ENCODE results near the gene NR2F1-AS1. TPM values are rescaled to one million over a fixed set of nuclear protein-coding genes. Genes with fewer than 3 reads are reported as not detected.
A peak's percentile ranks its signal among the peaks of the same experiment; 100 is the strongest.

The NR2F1-AS1 gene
- total RNA-seq, 1 experiment from 2014 or later, result 1.5 TPM

DNA sequence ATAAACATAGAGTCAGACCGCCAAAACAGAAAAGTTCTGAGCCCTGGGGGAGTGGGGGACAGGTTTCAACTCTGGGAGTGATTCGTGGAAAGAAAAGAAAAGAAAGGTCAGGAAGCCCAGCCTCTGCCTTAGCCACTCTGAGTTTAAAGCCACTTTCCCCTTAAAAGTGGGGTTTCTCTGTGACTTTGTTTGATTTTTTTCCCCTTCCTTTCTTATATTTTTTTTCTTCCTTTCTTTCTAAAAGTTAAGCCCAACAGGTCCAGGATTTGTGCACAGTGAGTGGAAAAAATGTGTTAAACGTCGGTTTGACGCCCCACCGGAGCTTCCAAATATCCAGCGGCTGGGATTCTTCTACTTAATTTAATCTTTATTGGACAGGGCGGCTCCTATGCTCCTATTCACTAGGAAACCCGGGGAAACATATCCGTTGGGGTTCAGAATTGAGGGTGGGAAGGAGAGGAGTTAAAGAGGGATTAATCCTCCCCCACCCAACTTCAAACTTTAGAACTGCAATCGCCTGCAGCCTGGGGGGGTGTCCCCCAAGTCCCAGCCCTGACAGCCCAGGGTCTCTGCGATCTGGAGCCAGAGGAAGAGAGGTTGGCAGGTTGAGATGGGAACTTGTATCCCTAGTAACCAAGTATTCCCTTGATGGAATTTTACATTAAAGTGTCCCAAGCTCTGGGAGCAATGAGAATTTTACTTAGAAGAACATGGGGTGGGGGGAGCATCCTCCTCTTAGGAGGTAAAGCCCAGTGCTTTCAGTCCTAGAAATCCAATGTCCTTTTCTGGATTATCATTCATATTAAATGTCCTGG lies 6.3 kb downstream of the NR2F1-AS1 start:
- Mint-ChIP-seq H3K27me3 (ENCODE audit: low read depth) (no peaks in the 10 kb centered on the region), H3K4me3 (no peak overlapping the region), H3K4me1 (peaks cover 56% of the 10 kb centered on the region), H3K36me3 (no peaks in the 10 kb centered on the region), H3K27ac (no peak overlapping the region), H3K9me3 (no peaks in the 10 kb centered on the region)
- ATAC-seq, result no peak
- no peak for DNase-seq (ENCODE audit: low spot score)
- CTCF ChIA-PET, result no interaction called here
- no peak for TF ChIP-seq CREB1 (CRISPR knock-in tag; IDR thresholded peaks at IDR 0.05)
- TF ChIP-seq TCF7 (CRISPR knock-in tag; IDR thresholded peaks at IDR 0.05; ENCODE audit: low read depth), result no peak
- TF ChIP-seq, protein P1, sequence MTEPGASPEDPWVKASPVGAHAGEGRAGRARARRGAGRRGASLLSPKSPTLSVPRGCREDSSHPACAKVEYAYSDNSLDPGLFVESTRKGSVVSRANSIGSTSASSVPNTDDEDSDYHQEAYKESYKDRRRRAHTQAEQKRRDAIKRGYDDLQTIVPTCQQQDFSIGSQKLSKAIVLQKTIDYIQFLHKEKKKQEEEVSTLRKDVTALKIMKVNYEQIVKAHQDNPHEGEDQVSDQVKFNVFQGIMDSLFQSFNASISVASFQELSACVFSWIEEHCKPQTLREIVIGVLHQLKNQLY (CRISPR knock-in tag; IDR thresholded peaks at IDR 0.05), result no peak
- no peak for TF ChIP-seq HMGA2 (CRISPR knock-in tag; IDR thresholded peaks at IDR 0.05)
- POLR2A ChIA-PET, result no interaction called here

DNA sequence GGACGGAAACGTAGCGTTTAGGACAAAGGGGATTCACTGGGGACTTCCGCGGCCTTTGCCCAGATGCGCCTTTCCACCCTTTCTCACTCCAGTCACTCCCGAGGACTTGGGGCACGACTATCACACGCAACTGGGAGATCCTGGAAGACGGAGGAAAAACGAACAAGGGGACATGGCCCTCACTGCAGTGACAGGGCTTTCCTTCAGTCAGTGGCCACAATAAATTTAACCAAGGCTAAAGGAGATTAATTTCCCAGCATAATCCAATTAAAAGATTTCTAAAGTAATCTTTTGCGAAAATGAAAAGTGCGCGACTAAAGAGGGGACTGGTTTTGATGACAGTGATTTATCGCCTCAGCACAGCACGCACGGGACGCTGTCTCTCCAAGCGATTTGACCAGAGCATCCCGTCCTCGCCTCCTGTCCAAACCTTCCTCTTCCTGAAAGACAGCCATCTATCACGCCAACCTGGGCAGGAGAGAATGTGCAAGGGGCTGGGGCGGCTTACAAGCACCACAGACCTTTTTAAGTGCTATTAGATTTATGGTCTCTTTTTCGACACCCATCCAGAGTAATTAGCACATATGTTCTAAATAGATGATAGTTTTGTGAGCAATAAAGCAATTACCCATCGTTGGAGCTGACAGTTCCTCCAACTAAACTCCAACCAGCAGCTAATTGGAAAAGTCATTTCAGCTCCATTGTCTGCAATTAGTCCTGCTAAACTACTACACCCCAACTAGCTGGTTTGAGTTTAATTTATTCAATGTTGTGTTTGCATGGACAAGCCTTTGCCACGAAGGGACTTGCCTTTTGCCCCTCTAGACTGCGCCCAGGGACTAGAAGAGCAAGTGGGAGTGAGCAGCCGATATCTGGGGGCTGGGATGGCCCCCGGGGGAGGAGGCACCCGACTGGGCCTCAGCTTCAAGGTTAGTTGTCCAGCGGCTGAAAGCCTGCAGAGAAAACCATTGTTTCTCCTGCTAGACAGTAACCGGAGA lies 7.4 kb downstream of the NR2F1-AS1 start:
- no peak for TF ChIP-seq MXD4 (CRISPR knock-in tag; IDR thresholded peaks at IDR 0.05; ENCODE audit: borderline replicate concordance)
- TF ChIP-seq, protein P2, sequence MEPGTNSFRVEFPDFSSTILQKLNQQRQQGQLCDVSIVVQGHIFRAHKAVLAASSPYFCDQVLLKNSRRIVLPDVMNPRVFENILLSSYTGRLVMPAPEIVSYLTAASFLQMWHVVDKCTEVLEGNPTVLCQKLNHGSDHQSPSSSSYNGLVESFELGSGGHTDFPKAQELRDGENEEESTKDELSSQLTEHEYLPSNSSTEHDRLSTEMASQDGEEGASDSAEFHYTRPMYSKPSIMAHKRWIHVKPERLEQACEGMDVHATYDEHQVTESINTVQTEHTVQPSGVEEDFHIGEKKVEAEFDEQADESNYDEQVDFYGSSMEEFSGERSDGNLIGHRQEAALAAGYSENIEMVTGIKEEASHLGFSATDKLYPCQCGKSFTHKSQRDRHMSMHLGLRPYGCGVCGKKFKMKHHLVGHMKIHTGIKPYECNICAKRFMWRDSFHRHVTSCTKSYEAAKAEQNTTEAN (CRISPR knock-in tag; IDR thresholded peaks at IDR 0.05), result no peak
- TF ChIP-seq, protein P3, sequence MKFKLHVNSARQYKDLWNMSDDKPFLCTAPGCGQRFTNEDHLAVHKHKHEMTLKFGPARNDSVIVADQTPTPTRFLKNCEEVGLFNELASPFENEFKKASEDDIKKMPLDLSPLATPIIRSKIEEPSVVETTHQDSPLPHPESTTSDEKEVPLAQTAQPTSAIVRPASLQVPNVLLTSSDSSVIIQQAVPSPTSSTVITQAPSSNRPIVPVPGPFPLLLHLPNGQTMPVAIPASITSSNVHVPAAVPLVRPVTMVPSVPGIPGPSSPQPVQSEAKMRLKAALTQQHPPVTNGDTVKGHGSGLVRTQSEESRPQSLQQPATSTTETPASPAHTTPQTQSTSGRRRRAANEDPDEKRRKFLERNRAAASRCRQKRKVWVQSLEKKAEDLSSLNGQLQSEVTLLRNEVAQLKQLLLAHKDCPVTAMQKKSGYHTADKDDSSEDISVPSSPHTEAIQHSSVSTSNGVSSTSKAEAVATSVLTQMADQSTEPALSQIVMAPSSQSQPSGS (CRISPR knock-in tag; IDR thresholded peaks at IDR 0.05; ENCODE audit: borderline replicate concordance, low read depth), result no peak
- TF ChIP-seq NR3C1 (CRISPR knock-in tag; conservative IDR thresholded peaks at IDR 0.05; ENCODE audit: low read depth), result no peak
- TF ChIP-seq ZNF317 (CRISPR knock-in tag; IDR thresholded peaks at IDR 0.05; ENCODE audit: borderline replicate concordance, low read depth), result no peak
- no peak for TF ChIP-seq FOXJ3 (CRISPR knock-in tag; IDR thresholded peaks at IDR 0.05; ENCODE audit: borderline replicate concordance)
- TF ChIP-seq CREM (CRISPR knock-in tag; IDR thresholded peaks at IDR 0.05), result no peak
- TF ChIP-seq, protein P4, sequence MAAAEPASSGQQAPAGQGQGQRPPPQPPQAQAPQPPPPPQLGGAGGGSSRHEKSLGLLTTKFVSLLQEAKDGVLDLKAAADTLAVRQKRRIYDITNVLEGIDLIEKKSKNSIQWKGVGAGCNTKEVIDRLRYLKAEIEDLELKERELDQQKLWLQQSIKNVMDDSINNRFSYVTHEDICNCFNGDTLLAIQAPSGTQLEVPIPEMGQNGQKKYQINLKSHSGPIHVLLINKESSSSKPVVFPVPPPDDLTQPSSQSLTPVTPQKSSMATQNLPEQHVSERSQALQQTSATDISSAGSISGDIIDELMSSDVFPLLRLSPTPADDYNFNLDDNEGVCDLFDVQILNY (CRISPR knock-in tag; IDR thresholded peaks at IDR 0.05), result no peak
- TF ChIP-seq ZNF219 (CRISPR knock-in tag; IDR thresholded peaks at IDR 0.05; ENCODE audit: borderline replicate concordance), result no peak
- TF ChIP-seq, protein P5, sequence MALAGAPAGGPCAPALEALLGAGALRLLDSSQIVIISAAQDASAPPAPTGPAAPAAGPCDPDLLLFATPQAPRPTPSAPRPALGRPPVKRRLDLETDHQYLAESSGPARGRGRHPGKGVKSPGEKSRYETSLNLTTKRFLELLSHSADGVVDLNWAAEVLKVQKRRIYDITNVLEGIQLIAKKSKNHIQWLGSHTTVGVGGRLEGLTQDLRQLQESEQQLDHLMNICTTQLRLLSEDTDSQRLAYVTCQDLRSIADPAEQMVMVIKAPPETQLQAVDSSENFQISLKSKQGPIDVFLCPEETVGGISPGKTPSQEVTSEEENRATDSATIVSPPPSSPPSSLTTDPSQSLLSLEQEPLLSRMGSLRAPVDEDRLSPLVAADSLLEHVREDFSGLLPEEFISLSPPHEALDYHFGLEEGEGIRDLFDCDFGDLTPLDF (CRISPR knock-in tag; IDR thresholded peaks at IDR 0.05), result no peak
- TF ChIP-seq EMX1 (CRISPR knock-in tag; IDR thresholded peaks at IDR 0.05), result no peak
- TF ChIP-seq TCF7 (CRISPR knock-in tag; IDR thresholded peaks at IDR 0.05; ENCODE audit: low read depth), result no peak
- no peak for TF ChIP-seq ZBTB21 (CRISPR knock-in tag; IDR thresholded peaks at IDR 0.05; ENCODE audit: borderline replicate concordance)
- no peak for TF ChIP-seq RELA (CRISPR knock-in tag; IDR thresholded peaks at IDR 0.05; ENCODE audit: borderline replicate concordance)
- TF ChIP-seq, protein P6, sequence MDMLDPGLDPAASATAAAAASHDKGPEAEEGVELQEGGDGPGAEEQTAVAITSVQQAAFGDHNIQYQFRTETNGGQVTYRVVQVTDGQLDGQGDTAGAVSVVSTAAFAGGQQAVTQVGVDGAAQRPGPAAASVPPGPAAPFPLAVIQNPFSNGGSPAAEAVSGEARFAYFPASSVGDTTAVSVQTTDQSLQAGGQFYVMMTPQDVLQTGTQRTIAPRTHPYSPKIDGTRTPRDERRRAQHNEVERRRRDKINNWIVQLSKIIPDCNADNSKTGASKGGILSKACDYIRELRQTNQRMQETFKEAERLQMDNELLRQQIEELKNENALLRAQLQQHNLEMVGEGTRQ (CRISPR knock-in tag; IDR thresholded peaks at IDR 0.05), result no peak
- TF ChIP-seq CREB1 (CRISPR knock-in tag; IDR thresholded peaks at IDR 0.05), result no peak
- TF ChIP-seq, protein P7, sequence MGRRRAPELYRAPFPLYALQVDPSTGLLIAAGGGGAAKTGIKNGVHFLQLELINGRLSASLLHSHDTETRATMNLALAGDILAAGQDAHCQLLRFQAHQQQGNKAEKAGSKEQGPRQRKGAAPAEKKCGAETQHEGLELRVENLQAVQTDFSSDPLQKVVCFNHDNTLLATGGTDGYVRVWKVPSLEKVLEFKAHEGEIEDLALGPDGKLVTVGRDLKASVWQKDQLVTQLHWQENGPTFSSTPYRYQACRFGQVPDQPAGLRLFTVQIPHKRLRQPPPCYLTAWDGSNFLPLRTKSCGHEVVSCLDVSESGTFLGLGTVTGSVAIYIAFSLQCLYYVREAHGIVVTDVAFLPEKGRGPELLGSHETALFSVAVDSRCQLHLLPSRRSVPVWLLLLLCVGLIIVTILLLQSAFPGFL (CRISPR knock-in tag; IDR thresholded peaks at IDR 0.05; ENCODE audit: borderline replicate concordance), result no peak
- TF ChIP-seq ZNF416 (CRISPR knock-in tag; IDR thresholded peaks at IDR 0.05), result no peak
- TF ChIP-seq, protein P8, sequence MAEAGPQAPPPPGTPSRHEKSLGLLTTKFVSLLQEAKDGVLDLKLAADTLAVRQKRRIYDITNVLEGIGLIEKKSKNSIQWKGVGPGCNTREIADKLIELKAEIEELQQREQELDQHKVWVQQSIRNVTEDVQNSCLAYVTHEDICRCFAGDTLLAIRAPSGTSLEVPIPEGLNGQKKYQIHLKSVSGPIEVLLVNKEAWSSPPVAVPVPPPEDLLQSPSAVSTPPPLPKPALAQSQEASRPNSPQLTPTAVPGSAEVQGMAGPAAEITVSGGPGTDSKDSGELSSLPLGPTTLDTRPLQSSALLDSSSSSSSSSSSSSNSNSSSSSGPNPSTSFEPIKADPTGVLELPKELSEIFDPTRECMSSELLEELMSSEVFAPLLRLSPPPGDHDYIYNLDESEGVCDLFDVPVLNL (CRISPR knock-in tag; IDR thresholded peaks at IDR 0.05; ENCODE audit: borderline replicate concordance, low read depth), result no peak
- POLR2A ChIA-PET, result no interaction called here
- CTCF ChIA-PET, result interaction anchor here (0.7 to 3.6 kb wide), 3 partner anchors 9 to 227 kb away, joined by 3 to 15 read pairs (median 4); partner anchors contain the start of gene NR2F1
- Mint-ChIP-seq H3K36me3 (no peaks in the 10 kb centered on the region), H3K4me1 (peaks cover 63% of the 10 kb centered on the region), H3K27ac (no peak overlapping the region), H3K27me3 (ENCODE audit: low read depth) (no peaks in the 10 kb centered on the region), H3K4me3 (peak overlapping the region; percentile 69), H3K9me3 (no peaks in the 10 kb centered on the region)
- ATAC-seq (no peak), DNase-seq (ENCODE audit: low spot score) (no peak)
